ENCODE measurements around the gene CNTRL.
"Not testable (repeated sequence)": the region's sequence is repeated elsewhere in the genome, so short reads cannot be mapped to it uniquely, and the experiment has no call there.

CNTRL gene

GRCh38 chr9:121133104-121133816 is 58.5 kb downstream of the CNTRL start:
- peak; percentile 51 for DNase-seq (ENCODE audit: low read depth, low spot score)

DNA sequence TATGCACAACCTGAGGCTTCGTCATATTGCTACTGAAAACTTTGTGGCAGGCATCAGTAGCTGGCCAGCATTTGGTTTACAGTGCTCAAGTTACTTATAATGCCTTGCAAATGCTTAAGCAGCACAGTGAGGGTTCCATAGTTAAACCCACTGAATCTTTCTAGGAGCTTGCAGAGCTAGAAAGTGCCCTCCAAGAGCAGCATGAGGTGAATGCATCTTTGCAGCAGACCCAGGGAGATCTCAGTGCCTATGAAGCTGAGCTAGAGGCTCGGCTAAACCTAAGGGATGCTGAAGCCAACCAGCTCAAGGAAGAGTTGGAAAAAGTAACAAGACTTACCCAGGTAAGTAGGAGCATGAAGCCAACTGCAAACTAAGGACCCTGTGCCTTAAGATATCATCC is 60.9 kb downstream of the CNTRL start:
- no peak for DNase-seq (ENCODE audit: low read depth, low spot score)

- DNase-seq (ENCODE audit: low read depth, low spot score), result no peak
Observed at GRCh38 chr9:121138561-121138960, 63.8 kb downstream of the CNTRL start.

DNA sequence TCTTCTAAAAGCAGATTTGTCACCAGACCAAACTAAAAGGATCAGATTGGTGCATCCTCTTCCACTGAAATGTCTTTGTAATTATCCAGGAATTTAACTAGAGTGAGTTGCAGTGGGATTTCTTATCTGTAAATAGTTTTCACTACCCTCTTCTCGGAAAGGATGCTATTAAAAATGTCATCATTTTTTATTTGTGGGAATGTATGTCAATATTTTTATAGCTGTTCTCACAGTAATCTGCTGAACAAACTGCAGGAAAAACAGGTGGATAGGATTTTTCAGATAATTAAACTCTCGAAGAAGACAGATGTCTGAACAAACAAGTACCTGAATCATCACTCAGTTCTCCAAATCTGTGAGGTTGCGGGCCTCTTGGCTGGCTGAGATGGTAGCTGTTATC is 64.2 kb downstream of the CNTRL start:
- DNase-seq (ENCODE audit: low read depth, low spot score), result no peak

DNA sequence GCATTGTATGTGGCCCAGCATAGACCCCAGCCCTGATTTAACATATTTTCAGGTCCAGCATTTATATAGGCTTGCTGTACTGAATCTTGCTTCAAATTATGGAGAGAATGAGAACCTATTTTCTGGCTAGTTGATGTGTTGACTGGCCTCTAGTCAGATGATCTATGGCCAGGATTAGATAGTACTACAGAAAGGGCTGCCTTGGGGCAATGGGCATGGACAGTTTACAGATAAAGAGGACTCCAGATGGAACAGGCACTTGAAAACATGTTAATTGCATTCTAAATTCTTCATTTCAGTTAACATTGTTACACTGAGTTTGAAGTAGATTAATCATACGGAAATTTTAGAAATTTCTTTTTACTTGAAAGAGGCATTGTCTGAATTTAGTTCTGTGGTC is 65.4 kb downstream of the CNTRL start:
- no peak for DNase-seq (ENCODE audit: low read depth, low spot score)

DNA sequence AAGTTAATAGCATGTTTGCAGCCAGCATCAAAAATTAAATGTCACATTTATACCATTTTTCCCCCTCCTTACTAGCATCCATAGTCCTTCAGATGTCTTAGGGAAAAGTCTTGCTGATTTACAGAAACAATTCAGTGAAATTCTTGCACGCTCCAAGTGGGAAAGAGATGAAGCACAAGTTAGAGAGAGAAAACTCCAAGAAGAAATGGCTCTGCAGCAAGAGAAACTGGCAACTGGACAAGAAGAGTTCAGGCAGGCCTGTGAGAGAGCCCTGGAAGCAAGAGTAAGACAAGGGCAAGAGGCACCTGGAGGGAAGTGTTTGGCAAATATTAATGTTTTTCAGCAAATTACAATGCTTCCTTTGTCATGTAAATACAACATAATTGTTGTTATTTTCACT is 66.6 kb downstream of the CNTRL start:
- no peak for DNase-seq (ENCODE audit: low read depth, low spot score)

DNA sequence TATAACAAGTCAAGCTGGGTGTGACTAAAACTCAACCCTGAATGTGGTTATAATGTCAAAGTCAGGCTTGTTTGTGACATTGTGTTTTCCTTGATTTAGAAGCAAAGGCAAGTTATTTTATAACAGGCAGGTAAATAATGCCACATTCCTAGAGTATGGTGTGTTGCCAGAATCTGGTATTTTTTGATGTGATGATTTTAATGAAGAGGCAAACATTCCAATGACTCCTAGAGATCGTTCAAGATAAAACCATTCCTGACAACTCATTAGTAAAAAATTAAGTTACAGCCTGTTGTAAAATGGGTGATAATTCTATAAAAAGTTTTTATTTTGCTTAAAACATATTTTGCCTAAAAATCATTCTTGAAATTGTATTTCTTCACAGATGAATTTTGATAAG is 67.0 kb downstream of the CNTRL start:
- no peak for DNase-seq (ENCODE audit: low read depth, low spot score)

- no peak for DNase-seq (ENCODE audit: low read depth, low spot score)
Observed at GRCh38 chr9:121143771-121144170, 69.0 kb downstream of the CNTRL start.

DNA sequence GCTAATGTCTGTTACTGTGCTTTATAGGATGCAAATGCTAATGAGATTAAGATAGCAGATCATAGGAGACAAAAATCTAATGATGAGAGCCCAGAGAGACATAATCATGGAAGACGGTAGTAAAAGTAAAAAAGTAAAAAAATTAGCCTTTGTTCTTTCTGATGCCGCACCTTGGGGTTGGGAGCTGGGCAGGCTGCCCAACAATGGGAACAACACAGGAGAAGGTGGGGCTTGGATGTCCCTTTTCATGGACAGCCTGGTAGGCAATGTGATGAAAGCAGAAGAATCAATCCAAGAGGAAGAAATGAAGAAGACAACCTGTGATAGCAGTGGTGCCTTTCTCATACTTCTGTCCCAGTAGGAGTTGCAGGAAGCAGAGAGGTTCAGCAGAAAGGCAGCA is 69.7 kb downstream of the CNTRL start:
- no peak for DNase-seq (ENCODE audit: low read depth, low spot score)

DNA sequence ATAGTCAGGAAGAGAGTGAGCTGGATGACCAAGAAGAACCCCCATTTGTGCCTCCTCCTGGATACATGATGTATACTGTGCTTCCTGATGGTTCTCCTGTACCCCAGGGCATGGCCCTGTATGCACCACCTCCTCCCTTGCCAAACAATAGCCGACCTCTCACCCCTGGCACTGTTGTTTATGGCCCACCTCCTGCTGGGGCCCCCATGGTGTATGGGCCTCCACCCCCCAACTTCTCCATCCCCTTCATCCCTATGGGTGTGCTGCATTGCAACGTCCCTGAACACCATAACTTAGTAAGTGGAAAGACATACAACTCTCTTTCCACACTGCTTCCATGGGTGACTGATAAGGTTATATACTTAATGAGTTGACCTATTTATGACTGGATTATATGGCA is 75.4 kb downstream of the CNTRL start:
- no peak for DNase-seq (ENCODE audit: low read depth, low spot score)

DNA sequence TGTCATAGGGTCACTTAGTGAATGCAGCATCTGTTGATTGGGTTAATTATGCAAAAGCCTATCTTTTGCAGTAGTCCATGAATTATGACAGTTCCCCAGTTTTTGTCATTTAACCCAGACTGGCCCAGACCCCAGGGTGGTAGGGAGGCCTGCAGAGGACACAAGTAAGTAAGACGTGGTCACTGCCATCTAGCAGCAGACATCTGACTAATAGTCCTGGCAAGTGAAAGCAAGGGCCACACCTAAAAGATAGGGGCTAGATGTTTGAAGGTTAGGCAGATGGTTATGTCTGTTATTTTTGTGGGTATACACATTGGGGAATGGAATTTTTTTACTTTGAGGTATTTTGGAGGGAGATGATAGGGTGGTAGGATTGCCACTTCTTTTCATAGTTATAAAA is 78.9 kb downstream of the CNTRL start:
- DNase-seq (ENCODE audit: low read depth, low spot score), result no peak

DNA sequence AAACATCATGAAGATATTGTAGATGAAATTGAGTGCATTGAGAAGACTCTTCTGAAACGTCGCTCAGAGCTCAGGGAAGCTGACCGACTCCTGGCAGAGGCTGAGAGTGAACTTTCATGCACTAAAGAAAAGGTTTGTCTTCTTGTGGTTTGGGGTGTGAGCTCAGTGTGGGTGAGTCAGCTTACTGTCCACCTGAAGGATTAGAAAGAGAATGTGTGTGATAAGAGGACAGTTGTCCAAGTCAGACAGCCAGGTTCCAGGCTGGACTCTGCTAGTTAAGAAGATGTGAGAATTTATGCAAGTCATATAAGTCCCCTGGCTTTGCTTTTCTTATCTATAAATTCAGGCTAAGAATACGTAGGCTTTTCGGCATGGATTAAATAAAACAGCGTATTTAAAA is 80.0 kb downstream of the CNTRL start:
- no peak for DNase-seq (ENCODE audit: low read depth, low spot score)

DNA sequence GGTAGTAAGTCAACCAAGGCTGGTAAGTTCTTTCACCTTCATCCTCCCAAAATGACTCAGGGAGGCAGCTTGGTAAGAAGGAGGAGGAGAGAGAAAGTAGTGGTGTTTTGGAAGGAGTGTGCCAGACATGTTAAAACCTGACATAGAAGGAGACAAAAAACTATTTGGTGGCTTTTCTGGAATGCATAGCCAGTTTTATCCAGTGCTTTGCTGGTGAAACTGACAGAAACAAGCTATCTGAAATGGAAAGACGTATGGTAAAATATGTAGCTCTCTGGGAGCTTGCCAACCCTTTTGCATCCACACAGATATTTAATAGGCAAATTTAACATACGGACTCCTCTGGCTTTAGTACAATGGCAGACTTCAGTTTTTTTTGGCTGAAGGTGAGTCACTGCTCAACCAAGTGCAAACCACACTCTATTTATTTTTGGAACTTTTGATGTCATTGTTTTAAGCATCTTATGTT is 81.5 kb downstream of the CNTRL start:
- no peak for DNase-seq (ENCODE audit: low read depth, low spot score)

GRCh38 chr9:121157939-121158338 is 83.2 kb downstream of the CNTRL start:
- DNase-seq (ENCODE audit: low read depth, low spot score), result no peak

GRCh38 chr9:121160025-121160424 is 85.3 kb downstream of the CNTRL start:
- DNase-seq (ENCODE audit: low read depth, low spot score), result no peak

DNA sequence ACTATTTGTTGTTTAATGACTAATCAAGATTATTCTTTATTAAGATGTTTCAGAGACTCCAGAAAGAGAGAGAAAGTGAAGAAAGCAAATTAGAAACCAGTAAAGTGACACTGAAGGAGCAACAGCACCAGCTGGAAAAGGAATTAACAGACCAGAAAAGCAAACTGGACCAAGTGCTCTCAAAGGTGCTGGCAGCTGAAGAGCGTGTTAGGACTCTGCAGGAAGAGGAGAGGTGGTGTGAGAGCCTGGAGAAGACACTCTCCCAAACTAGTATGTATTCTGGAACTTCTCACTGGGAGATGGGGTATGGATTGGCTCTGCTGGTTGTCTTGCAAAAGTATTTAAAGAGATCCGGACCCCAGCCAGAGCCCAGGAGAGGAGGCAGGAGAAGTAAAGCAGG is 93.3 kb downstream of the CNTRL start:
- DNase-seq (ENCODE audit: low read depth, low spot score), result no peak

- no peak for DNase-seq (ENCODE audit: low read depth, low spot score)
Observed at GRCh38 chr9:121169094-121169601, 94.4 kb downstream of the CNTRL start.

- DNase-seq (ENCODE audit: low read depth, low spot score), result no peak
Observed at GRCh38 chr9:121171236-121171635, 96.5 kb downstream of the CNTRL start.

- no peak for DNase-seq (ENCODE audit: low read depth, low spot score)
Observed at GRCh38 chr9:121172726-121173487, 98.2 kb downstream of the CNTRL start.

- no peak for DNase-seq (ENCODE audit: low read depth, low spot score)
Observed at GRCh38 chr9:121173501-121173900, 98.7 kb downstream of the CNTRL start.

- DNase-seq (ENCODE audit: low read depth, low spot score), result no peak
Observed at GRCh38 chr9:121178676-121179372, 104.1 kb downstream of the CNTRL start.

DNA sequence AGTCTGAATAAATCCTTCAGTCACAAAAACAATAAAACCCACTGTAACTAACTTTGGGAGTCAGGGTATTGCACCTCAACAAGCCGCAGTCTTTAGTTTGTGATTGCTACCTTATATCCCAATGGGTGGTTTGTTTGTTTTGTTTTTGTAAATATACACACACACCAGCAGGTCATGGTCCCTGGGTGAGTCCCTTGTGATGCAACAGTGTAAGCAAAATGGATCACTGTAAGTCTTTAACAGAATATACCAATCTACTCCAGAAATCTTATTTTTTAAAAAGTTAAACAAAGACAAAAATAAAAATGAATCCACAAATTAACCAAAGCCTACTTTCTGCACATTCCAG is 104.6 kb downstream of the CNTRL start:
- DNase-seq (ENCODE audit: low read depth, low spot score), result not testable (repeated sequence)
